ENCODE measurements around the gene USH2A.

The USH2A gene, protein sequence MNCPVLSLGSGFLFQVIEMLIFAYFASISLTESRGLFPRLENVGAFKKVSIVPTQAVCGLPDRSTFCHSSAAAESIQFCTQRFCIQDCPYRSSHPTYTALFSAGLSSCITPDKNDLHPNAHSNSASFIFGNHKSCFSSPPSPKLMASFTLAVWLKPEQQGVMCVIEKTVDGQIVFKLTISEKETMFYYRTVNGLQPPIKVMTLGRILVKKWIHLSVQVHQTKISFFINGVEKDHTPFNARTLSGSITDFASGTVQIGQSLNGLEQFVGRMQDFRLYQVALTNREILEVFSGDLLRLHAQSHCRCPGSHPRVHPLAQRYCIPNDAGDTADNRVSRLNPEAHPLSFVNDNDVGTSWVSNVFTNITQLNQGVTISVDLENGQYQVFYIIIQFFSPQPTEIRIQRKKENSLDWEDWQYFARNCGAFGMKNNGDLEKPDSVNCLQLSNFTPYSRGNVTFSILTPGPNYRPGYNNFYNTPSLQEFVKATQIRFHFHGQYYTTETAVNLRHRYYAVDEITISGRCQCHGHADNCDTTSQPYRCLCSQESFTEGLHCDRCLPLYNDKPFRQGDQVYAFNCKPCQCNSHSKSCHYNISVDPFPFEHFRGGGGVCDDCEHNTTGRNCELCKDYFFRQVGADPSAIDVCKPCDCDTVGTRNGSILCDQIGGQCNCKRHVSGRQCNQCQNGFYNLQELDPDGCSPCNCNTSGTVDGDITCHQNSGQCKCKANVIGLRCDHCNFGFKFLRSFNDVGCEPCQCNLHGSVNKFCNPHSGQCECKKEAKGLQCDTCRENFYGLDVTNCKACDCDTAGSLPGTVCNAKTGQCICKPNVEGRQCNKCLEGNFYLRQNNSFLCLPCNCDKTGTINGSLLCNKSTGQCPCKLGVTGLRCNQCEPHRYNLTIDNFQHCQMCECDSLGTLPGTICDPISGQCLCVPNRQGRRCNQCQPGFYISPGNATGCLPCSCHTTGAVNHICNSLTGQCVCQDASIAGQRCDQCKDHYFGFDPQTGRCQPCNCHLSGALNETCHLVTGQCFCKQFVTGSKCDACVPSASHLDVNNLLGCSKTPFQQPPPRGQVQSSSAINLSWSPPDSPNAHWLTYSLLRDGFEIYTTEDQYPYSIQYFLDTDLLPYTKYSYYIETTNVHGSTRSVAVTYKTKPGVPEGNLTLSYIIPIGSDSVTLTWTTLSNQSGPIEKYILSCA (N-terminal part only)

DNA sequence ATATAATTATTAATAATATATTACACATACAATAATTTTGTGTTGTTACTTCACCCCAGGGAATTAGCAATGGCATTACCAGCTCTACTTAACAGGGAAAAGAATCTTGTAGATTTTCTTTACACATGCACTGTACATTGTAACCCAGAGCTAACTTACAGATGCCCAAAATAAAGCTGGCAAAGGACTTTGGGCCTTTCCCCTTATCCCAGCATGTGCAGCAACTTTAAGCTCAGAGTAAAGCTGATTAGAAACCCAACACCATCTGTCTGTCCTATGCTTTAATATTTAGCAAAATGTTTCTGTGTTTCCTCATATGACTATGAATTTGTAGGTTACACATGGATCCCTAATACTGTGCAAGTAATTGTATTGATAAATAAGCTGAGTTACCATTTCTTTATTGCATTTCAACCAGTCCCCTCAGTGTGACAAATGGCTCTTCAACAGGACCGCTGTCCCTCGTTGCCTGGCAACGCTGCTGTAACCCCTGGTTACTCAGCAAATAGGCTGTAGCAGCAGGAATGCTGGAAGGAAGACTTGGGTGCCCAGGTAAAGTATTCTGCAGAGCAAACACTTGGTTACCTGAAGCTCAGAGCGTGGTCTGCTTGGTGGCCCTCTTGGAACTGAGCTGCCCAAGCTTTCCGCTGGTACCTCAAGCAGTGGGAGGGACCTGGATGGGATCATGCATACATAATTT lies at the start of gene USH2A:
USH2A (minus strand) TSS at position 628 of the 700 bp plus-strand sequence. CDS start 1,112 bp downstream, outside the sequence.
- no peak for DNase-seq

DNA sequence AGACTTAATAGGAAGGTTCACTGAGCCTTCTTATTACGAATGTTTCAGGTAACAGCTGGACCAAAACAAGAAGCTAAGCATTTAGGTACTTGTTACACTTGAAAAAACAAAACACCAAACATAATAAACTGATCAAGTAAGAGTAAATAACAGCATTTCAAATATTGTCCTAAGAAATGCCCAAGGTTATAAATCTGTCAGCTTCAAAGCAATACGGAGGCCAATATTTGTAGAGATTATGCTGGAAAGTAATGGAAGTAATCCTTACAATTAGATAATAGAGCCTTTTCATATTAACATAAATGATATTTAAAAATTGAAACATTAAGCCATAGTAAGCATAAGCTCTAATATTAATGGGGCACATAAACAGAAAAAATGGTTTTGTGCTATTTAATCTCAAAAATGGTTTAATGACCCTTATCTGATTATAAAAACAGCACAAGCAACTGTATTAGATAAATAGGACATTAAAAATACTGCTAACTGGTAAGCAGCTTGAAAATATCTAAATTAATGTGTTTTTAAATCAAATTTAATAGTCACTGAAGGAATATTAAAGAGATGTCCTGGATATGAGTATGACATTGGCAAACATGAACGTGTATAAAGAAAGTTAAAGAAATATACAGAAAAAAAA lies 43.0 kb upstream of the USH2A start:
- no peak for DNase-seq

DNA sequence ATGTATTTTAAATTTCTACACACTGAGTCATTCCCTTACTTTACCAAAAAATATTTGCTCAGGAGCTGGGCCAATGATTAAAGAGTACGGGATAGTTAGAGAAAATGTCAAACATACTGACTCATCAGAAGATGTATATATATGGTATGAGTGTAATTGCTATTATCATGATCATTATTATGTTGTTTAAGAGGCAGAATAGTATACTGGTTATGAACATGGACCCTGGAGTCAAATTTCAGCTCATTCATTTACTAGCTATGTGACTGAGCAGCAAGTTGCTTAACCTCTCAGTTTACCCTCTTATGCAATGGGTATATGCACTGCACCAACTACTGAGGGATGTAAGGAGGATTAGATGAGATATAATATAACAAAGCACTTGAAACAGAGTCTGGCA lies 41.2 kb upstream of the USH2A start:
- DNase-seq: no peak

DNA sequence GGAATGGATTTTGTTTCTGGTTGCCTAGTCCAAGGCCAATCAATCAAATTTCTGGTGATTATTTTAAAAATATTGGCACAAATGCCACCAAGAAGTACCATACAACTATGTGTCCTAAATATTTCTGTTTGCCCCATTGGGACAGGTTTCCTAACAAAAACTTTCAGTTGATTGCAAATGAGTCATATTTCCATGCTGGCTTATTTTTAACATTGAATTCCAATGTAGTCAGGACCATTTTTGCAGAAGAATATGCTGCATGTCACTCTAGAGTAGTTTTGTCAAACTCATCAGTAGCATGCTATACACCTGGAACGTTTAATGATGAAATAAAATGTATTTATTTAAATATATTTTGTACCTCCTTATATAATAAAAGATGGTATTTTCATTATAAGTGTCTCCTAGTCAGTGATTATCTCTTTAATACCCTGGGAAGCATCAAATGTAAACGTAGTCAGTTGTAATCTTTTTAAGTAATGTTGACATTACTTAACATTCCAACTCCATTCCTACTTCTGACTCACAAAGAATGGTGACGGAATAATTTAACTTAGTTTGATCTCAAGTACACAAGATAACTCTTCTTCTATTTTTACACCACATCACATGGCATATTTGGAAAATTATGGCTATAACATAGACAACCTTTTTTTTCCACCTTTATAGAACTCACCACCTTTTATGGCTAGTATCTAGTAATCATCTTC lies 39.0 kb upstream of the USH2A start:
- no peak for DNase-seq

DNA sequence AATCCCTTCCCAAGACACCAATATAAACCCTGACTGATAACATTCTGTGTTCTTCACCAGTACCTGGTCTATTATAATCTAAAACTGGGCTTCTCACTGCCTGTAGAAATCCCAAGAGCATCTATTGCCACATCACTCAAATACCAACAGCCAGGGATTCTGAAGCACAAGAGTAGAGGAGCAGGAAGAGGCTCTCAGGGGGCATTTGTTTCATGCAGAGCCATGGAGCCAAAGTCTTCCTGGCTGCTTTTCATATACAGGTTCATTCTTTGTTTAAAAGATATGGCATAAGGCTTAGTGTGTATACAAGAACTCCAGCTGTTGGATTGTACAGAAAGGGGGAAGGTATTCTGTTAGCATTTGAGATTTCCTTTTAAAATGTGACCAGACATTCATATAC lies 38.2 kb upstream of the USH2A start:
- DNase-seq: no peak

DNA sequence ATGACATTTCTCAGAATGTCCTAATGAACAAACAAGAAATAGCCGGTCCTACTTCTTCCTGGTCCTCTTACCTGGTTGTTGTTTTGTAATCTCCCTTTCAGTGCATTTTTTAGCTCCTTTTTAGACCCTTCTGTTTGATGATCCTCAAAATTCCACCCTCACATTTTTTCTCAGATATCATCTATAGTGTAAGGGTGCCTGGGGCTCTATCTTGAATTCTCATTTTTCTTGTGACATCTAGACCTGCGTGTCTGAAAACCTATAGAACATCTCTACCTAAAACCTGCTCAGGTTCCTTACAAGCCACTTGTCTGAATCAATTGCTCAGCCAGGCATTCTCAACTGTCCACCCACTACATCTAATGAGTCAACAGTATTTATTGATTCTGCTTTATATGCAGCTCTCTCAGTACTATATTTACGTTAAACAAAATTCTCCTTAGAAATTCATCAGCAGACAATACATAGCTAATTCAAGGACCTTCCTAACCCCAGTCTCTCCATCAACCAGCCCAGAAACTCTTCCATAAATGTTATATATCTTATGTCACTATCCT lies 36.5 kb upstream of the USH2A start:
- no peak for DNase-seq

DNA sequence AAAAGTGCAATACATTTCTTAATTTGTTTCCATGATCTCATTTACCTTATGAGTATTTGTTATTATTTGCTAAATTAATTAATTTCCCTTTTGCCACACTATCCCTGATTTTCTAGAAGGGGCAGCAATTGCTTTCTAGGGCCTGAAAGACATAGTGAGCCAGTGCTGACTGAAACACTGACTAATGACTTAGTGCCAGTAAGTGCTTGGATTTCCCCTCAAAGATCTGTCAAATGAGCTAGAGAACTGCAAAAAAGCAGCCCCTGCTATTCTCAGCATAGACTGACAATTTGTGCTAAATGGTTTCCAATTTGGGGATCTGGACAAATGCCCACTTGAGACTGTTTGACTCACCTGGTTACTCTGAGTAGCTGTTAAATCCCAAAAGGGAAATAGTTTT lies 35.6 kb upstream of the USH2A start:
- DNase-seq: no peak

DNA sequence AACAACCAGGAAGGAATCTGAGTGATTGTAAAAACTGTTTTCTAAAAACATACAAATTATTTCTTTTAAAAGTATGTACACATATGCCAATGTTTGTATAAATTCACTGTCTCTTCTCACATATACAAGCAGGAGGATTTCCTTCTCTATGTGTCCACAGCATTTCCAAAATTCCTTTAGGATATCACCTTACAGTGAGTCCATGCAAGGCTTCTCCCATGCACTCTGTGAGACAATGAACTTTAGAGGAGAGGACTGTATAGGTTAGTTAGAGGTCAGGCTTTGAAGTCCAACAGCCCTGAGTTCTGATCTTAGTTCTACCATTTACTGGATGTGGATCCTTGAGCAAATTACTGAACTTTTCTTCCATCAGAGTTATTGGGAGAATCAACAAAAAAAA lies 34.1 kb upstream of the USH2A start:
- no peak for DNase-seq

DNA sequence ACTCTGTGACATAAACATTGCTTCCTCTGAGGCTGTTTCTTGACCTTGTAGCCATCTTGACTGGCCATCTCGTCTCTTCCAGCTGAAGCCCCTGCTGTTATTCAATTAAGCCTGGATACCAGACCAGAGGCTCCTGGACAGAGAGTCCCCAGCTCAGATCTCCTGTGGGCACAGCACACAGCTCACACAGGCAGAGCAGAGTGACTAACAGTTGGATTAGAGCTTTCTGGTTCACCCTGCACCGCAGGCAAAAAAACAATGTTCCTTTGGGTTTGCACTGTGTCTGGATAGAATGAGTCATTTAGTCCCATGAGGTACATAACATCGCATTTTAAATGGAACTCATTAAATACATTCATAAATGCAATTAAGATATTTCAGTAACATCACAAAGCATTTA lies 33.4 kb upstream of the USH2A start:
- no peak for DNase-seq

DNA sequence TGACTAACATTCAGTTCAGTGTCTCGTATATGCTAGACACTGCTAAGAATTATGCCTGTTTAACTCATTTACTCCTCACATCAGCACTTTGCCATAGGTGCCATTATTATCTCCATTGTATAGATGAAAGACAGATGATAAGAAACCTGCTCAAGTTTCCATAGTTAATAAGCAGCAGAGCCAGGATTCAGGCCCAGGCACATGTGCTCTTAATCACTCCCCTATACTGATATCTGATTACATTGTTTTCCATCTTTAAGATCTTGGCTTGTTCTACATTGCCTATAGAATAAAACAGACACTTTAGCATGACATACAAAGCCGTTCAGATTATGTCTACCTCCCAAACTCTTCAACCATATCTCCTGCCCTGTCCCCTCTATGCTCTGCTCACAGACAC lies 30.5 kb upstream of the USH2A start:
- DNase-seq: no peak

DNA sequence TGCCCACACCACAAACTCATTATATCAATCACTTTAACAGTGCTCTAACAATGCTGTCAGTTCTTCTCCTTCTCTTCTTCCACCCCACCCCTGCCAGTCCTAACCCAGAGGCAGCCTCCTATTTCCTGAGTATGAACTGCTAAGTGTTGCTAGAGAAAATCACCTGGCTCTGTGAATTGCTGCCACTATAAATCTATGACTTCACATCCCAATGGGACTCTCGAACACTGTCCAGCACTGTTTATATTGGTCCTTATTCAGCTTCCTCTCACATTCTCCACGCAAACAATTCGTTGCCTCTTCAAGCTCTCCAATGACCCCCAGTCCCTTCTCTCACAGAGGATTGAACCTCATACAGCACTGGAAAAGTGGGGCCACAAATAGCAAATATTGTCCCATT lies 27.0 kb upstream of the USH2A start:
- no peak for DNase-seq

DNA sequence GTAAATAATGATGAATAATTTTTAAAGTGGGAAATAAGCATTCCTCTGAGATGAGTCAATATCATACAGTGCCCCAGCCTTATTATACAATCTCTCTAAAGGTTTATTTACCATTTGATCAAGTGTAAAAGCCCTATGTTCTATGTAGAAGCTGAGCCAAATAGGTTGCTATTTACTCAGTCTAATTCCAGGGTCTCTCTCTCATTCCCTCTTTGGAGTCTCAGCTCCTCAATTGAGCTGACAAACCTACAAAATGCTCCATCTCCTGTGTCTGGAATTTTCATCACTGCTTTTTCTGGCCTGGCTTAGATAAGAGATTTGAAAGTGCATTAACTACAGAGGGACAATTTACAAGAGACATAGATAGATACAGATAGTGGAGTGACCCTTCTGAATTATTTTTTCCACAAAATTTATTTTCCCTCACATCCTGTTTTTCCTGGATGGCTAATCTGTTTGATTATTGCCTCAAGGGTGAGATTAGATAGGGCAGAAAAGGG lies 24.8 kb upstream of the USH2A start:
- DNase-seq: no peak

DNA sequence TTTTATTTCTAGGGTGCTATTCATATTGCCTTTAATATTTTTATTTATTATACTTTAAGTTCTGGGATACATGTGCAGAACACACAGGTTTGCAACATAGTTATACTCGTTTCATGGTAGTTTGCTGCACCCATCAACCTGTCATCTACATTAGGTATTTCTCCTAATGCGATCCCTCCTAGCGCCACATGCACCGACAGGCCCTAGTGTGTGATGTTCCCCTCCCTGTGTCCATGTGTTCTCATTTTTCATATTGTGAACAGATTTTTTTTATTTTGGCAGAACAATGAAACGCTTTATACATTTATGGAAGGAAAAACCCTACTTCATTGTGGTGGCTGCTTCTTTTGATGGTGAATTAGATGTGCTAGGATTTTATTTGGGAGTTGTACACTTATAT lies 14.4 kb upstream of the USH2A start:
- no peak for DNase-seq

DNA sequence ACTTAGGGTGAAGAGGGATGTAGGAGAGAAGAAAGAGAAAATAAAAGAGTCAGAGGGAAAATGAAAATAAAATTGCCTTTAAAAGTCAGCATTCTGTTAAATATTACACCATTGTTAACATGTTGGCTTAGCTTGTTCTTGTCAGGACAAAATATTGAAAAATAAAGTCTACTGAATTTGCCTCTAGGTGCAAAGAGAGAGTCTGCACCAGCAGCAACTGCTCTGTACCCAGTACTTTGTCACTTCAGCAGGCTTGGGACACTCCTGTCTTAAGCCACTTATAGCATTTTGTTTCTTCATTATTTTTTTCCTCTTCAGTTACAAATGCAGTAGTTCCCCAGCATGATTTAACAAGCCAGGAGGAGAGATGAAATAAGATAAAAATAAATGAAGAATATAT lies 11.0 kb upstream of the USH2A start:
- DNase-seq: no peak

DNA sequence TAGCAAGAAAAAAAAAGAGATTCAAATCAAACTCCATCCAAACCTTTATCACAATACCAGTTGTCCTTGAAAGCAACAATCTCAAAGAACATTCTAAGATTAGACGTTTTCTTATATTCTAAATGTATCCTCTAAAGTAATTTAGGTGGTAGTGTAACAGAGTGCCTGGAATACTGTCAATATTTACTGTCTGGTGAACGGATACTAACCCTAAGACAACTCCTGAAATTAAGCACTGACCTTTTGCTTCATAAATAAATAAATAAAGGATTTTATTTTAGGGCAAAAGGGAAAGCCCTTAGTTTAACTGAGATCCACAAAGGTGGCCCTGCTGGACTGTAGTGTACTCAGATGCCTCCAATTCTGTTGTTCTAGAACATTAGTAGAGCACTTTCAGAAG lies 9.9 kb upstream of the USH2A start:
- no peak for DNase-seq

DNA sequence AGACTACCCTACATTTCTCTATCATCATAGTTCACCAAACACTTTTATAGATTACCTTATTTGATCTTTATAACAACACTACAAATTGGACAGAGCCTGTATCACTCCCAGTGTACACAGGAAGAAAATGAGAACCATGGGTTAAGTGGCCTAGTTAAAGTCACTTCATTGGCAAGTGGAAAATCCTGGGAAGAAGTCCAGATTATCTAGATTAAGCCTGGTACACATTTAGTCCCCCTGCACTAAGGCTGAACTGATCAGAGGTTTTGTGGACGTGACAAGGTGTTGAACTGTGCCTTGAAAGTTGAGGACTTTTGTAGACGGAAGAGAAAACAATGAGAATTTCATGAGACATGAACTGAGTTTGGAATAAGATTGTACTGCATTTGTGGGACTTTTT lies 7.5 kb upstream of the USH2A start:
- no peak for DNase-seq

DNA sequence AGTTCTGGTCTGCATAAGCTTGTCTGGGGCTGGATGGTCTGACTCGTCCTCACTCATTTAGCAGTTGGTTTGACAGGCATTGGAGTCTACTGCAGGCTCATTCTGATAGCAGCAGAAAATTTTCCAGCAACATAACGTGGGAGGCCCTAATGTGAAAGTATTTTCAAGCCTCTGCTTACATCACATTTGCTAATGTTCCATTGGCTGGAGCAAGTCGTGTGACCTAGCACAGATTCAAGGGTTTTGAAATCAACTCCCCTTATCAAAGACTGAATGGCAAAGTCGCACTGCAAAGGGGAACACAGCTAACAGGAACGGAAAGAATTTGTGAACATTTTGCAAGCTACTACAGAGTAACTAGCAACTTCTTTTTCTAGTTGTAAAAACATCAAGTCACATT lies 2.3 kb upstream of the USH2A start:
- no peak for DNase-seq

DNA sequence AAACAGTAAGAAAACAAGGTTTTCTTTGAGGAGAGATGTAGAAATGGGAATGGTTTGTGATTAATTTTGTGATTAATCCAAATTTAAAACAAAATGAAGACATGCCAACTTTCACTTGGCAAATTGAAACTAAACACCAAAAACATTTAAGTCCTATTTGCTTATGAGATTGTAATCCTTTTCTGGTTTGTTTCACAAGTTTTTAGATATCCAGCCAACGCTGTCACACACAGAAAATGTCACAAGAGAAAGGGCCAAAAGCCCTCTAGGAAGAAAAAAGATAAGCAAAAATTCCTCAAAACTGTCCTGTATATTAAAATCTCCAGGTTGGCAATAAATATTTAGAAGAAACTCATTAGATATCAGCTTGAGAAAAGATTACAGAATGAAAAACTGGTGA lies 2.5 kb downstream of the USH2A start:
- DNase-seq: no peak

DNA sequence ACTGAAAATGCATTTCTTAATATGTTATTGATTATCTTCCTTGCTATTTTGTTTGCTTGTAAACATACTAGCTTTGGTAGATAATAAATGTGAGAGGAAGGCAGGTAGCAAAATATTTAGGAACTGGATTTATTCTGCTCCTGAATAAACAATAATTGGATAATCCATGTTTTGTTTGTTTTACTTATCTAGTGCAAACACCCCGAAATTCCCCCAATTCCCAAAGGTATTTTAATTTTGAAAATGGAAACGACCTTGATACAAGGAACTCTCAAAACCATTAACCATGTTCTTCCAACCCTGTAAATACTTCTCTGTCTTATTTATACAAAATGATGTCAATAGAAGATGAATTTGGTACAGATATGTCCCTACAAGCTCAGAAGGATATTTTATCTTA lies 3.0 kb downstream of the USH2A start:
- DNase-seq: no peak

DNA sequence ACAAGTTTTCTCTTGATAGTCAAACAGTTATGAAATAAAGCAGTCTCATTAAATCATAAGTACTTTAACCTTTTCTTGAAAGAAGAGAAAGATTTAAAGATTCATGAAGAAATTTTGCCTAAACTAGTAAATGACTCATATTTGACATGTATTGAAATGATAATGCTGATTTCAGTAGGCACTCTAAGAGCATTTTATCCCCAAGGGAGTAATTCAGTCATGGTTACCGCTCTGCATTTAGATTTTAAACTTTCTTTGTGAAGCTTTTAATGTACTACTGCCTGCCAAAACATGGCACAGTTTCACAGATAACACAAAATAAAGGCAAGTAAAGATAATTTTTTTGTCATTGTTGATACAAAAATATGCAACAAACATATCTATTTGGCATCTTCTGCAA lies 6.8 kb downstream of the USH2A start:
- no peak for DNase-seq

DNA sequence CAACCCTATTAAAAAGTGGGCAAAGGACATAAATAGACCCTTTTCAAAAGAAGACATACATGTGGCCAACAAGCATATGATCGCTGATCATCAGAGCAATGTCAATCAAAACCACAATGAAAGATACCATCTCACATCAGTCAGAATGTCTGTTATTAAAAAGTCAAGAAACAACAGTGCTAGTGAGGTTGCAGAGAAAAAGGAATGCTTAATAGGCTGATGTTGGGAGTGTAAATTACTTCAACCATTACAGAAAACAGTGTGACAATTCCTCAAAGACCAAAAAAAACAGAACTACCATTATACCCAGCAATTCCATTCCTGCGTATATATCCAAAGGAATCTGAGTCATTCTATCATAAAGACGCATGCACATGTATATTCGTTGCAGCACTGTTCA lies 13.2 kb downstream of the USH2A start:
- DNase-seq: no peak

Data from CD4-positive, alpha-beta T cell treated with Interleukin-17A for 1 hour (primary cell).